HCT116 (cell line): ENCODE measurements around the gene NDUFB10. TPM values are rescaled to one million over a fixed set of nuclear protein-coding genes. Genes with fewer than 3 reads are reported as not detected.

Experiments used
- ATAC-seq: fragments of 200-7000 bp; cut with Tn5 transposase; 2 replicates; pipeline ENCODE4 v1.9.1; 2020; ENCODE audit warnings: mild to moderate bottlenecking, moderate library complexity
- BruUV-seq: library from RNA; stranded (reverse); fragments of 400-500 nt; replicated peaks from 2 replicates; lab custom pipeline; 2021; lab: Mats Ljungman, UMichigan
- CTCF ChIA-PET: fragments of 300-600 bp; sonication (Branson Sonifier 250); formaldehyde crosslinking; loops from one replicate; lab custom pipeline; 2021; ENCODE audit warnings: antibody characterized with exemption; lab: Charles Lee
- POLR2A ChIA-PET: fragments of 300-600, 350-600 bp; sonication (Branson Sonifier 250); formaldehyde crosslinking; loops from one replicate; lab custom pipeline; 2021; ENCODE audit warnings: antibody characterized with exemption; lab: Charles Lee
- RAD21 ChIA-PET, 2 experiments: fragments of 300-600 bp; sonication (Branson Sonifier 250); formaldehyde crosslinking; loops; one replicate each; lab custom pipeline; 2023; ENCODE audit warnings: low total read pairs in 2 of 2; ENCODE audit not compliant: uncharacterized antibody in 2 of 2, unreplicated experiment in 2 of 2, low non-redundant PET in 1 of 2; lab: Charles Lee
- DNase-seq: peaks from one replicate; pipeline ENCODE4 v3.0.0-alpha.2; 2010; ENCODE audit warnings: low read depth, low spot score
- H2AFZ ChIP-seq: fragments of 200-600 bp; shearing (Covaris generic), sonication (generic); 2 replicates; pipeline ENCODE4 v1.6.1; 2017; ENCODE audit warnings: low read depth, mixed run types, mixed read lengths, antibody characterized with exemption, low read length; ENCODE audit not compliant: poor library complexity, severe bottlenecking
- H3K27ac ChIP-seq: 2 replicates; pipeline ENCODE4 v1.5.1; 2012; ENCODE audit warnings: low read depth, low read length
- H3K27me3 ChIP-seq: fragments of 200-600 bp; sonication (generic); 2 replicates; pipeline ENCODE4 v1.6.1; 2016; ENCODE audit warnings: mixed run types, low read length, mixed read lengths; ENCODE audit not compliant: insufficient read depth
- H3K36me3 ChIP-seq, 2 experiments: fragments of 200-500 bp in 1 of 2; fragments of 200-600 bp in 1 of 2; sonication (Bioruptor generic) in 1 of 2; sonication (generic) in 1 of 2; 2 replicates each; pipeline versions ENCODE4 v1.5.1 to v1.6.1; 2014 to 2016; ENCODE audit warnings: low read length in 2 of 2, inconsistent platforms in 1 of 2, mixed read lengths in 1 of 2, mixed run types in 1 of 2; ENCODE audit not compliant: insufficient read depth in 2 of 2, control insufficient read depth in 1 of 2
- H3K4me1 ChIP-seq, 2 experiments: fragments of 200-600 bp in 1 of 2; sonication (generic) in 1 of 2; 2 replicates each; pipeline versions ENCODE4 v1.5.1 to v1.6.1; 2012 to 2017; ENCODE audit warnings: low read length in 2 of 2, inconsistent platforms in 1 of 2, mild to moderate bottlenecking in 1 of 2, mixed read lengths in 1 of 2, mixed run types in 1 of 2, moderate library complexity in 1 of 2; ENCODE audit not compliant: insufficient read depth in 2 of 2, control insufficient read depth in 1 of 2
- H3K4me2 ChIP-seq: fragments of 200-600 bp; sonication (generic); 2 replicates; pipeline ENCODE4 v1.6.1; 2017; ENCODE audit warnings: mixed run types, low read length, mixed read lengths
- H3K4me3 ChIP-seq, 2 experiments: fragments of 200-600 bp in 1 of 2; sonication (generic) in 1 of 2; replicated peaks in 1 of 2; 2 replicates each; pipeline ENCODE4 v1.5.1; 2011 to 2016; ENCODE audit warnings: low read length in 2 of 2, control low read depth in 1 of 2, low read depth in 1 of 2, mild to moderate bottlenecking in 1 of 2, mixed read lengths in 1 of 2, mixed run types in 1 of 2
- H3K79me2 ChIP-seq: fragments of 200-600 bp; sonication (generic); 2 replicates; pipeline ENCODE4 v1.6.1; 2017; ENCODE audit warnings: mild to moderate bottlenecking, mixed run types, low read length, moderate library complexity, mixed read lengths; ENCODE audit not compliant: insufficient read depth
- H3K9ac ChIP-seq: fragments of 200-600 bp; sonication (generic); 2 replicates; pipeline ENCODE4 v1.6.1; 2016; ENCODE audit warnings: low read length, mixed read lengths
- H3K9me2 ChIP-seq: fragments of 200-600 bp; sonication (generic), shearing (Covaris generic); 2 replicates; pipeline ENCODE4 v1.6.1; 2017; ENCODE audit warnings: mixed run types, mild to moderate bottlenecking, moderate library complexity; ENCODE audit not compliant: insufficient read depth
- H3K9me3 ChIP-seq, 2 experiments: fragments of 200-500 bp in 1 of 2; fragments of 200-600 bp in 1 of 2; sonication (Bioruptor generic) in 1 of 2; sonication (generic) in 1 of 2; 2 replicates each; pipeline ENCODE4 v1.6.1; 2014 to 2017; ENCODE audit warnings: low read length in 2 of 2, mixed read lengths in 2 of 2, inconsistent platforms in 1 of 2, low read depth in 1 of 2, mild to moderate bottlenecking in 1 of 2, mixed run types in 1 of 2, moderate library complexity in 1 of 2; ENCODE audit not compliant: control insufficient read depth in 1 of 2, insufficient read depth in 1 of 2
- H4K20me1 ChIP-seq: fragments of 200-600 bp; sonication (generic), shearing (Covaris generic); 2 replicates; pipeline ENCODE4 v1.6.1; 2017; ENCODE audit warnings: mixed run types, mild to moderate bottlenecking, moderate library complexity; ENCODE audit not compliant: insufficient read depth
- CEBPB ChIP-seq: IDR thresholded peaks from 2 replicates; pipeline ENCODE4 v1.6.1; 2012; ENCODE audit warnings: low read depth
- ELF1 ChIP-seq: IDR thresholded peaks from 2 replicates; pipeline ENCODE4 v1.6.1; 2012; ENCODE audit warnings: low read depth, borderline replicate concordance
- intact Hi-C: fragments of 100-400 bp; cut with micrococcal nuclease; formaldehyde crosslinking; loops from 2 replicates; pipeline ENCODE4 v1.10.0; 2022
- total RNA-seq: library from RNA; stranded (reverse); gene quantifications from one replicate; pipeline ENCODE4 v1.2.1, GENCODE V29; 2021; ENCODE audit not compliant: unreplicated experiment
- TF ChIP-seq, protein P1 (sequence below): IDR thresholded peaks from 2 replicates; pipeline ENCODE4 v1.6.1; 2011; ENCODE audit warnings: mild to moderate bottlenecking, low read length, moderate library complexity; ENCODE audit not compliant: insufficient replicate concordance; ENCODE audit errors: extremely low read depth

NDUFB10 gene
- total RNA-seq, 1 experiment from 2014 or later = 273 TPM

DNA sequence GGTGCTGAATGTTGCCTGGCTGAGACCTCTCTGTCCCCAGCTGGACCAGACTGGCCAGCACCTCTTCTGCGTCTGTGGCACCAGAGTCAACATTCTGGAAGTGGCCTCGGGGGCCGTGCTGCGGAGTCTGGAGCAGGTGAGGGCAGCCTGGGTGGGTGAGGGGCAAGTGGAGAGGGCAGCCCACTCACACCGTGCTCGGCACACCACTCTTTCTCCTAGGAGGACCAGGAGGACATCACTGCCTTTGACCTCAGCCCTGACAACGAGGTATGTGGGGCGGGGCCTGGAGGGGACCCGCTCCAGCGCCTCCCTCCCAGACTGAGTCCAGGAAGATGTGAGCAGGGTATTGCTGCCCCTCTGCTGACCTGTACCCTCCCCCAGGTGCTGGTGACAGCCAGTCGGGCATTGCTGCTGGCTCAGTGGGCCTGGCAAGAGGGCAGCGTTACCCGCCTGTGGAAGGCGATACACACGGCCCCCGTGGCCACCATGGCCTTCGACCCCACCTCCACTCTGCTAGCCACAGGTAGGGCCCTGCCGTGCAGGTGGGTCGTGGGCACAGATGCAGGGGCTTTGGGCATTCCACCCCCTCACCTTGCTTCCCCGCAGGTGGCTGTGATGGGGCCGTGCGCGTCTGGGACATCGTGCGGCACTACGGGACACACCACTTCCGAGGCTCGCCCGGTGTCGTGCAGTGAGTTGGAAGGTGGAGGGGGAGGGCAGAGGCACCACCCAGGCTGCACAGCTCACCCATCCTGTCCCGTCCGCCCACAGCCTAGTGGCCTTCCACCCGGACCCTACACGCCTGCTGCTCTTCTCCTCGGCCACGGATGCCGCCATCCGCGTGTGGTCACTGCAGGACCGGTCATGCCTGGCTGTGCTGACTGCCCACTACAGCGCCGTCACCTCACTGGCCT, 15.1 kb downstream of the NDUFB10 start:
- ChIA-PET POLR2A (interaction anchor here (1.4 to 12.5 kb wide), 2 partner anchors 9 to 10 kb away, joined by 5 to 104 read pairs; partner anchors contain the start of genes RNF151 and RPS2), CTCF (no interaction called here)
- H3K4me2 ChIP-seq = no peak overlapping the region

More for the DNA sequence above, 15.1 kb downstream of the NDUFB10 start:
- no peak for DNase-seq
- Histone ChIP-seq H2AFZ (no peak overlapping the region), H3K4me3 (no peak overlapping the region), H3K4me1 (peaks cover 12 to 37% of the 10 kb centered on the region in 2 experiments), H4K20me1 (no peaks in the 10 kb centered on the region), H3K9ac (no peak overlapping the region), H3K79me2 (peaks cover 37% of the 10 kb centered on the region), H3K27me3 (no peaks in the 10 kb centered on the region), H3K9me3 (no peaks in the 10 kb centered on the region), H3K27ac (no peak overlapping the region), H3K9me2 (no peaks in the 10 kb centered on the region), H3K36me3 (peaks cover 0 to 41% of the 10 kb centered on the region in 2 experiments; a peak in 2 of 4 replicates)
- TF ChIP-seq ELF1 = no peak
- TF ChIP-seq CEBPB = no peak
- TF ChIP-seq, protein P1, sequence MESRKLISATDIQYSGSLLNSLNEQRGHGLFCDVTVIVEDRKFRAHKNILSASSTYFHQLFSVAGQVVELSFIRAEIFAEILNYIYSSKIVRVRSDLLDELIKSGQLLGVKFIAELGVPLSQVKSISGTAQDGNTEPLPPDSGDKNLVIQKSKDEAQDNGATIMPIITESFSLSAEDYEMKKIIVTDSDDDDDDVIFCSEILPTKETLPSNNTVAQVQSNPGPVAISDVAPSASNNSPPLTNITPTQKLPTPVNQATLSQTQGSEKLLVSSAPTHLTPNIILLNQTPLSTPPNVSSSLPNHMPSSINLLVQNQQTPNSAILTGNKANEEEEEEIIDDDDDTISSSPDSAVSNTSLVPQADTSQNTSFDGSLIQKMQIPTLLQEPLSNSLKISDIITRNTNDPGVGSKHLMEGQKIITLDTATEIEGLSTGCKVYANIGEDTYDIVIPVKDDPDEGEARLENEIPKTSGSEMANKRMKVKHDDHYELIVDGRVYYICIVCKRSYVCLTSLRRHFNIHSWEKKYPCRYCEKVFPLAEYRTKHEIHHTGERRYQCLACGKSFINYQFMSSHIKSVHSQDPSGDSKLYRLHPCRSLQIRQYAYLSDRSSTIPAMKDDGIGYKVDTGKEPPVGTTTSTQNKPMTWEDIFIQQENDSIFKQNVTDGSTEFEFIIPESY = no peak
- RAD21 ChIA-PET = no interaction called here
- BruUV-seq = no TSS peak
- ATAC-seq = no peak
- intact Hi-C loops = no loop called here
